Nephron progenitor cell (in vitro differentiated cells): ENCODE data around the gene DEAF1.

Source experiments
- DNase-seq: peaks from one replicate; pipeline ENCODE4 v3.0.0; 2021
- H3K27ac Mint-ChIP-seq: 2 replicates; pipeline ENCODE4 v1.8.0; 2021; ENCODE audit warnings: mild to moderate bottlenecking, moderate library complexity, mixed read lengths
- H3K27me3 Mint-ChIP-seq: 2 replicates; pipeline ENCODE4 v1.8.0; 2021; ENCODE audit warnings: mild to moderate bottlenecking, low read depth, mixed read lengths; ENCODE audit not compliant: poor library complexity
- H3K36me3 Mint-ChIP-seq: 2 replicates; pipeline ENCODE4 v1.8.0; 2021; ENCODE audit warnings: low read depth, mixed read lengths
- H3K4me1 Mint-ChIP-seq: 2 replicates; pipeline ENCODE4 v1.8.0; 2021; ENCODE audit warnings: mixed read lengths
- H3K4me3 Mint-ChIP-seq: 2 replicates; pipeline ENCODE4 v1.8.0; 2021; ENCODE audit warnings: mild to moderate bottlenecking, moderate library complexity, mixed read lengths
- H3K9me3 Mint-ChIP-seq: 2 replicates; pipeline ENCODE4 v1.8.0; 2021; ENCODE audit warnings: mild to moderate bottlenecking, moderate library complexity, mixed read lengths
- CTCF ChIP-seq: fragments of 200-600 bp; sonication (generic); IDR thresholded peaks from 2 replicates; pipeline ENCODE4 v1.5.0; 2021; ENCODE audit warnings: antibody characterized with exemption

The DEAF1 gene

GRCh38 chr11:614623-615503 lies 80.2 kb downstream of the DEAF1 start:
- TF ChIP-seq CTCF, result no peak
- Mint-ChIP-seq H3K4me3 (peak overlapping the region; percentile 80), H3K36me3 (peaks cover 12% of the 10 kb centered on the region), H3K27me3 (no peaks in the 10 kb centered on the region), H3K27ac (no peak overlapping the region), H3K4me1 (peaks cover 33% of the 10 kb centered on the region), H3K9me3 (no peaks in the 10 kb centered on the region)
- DNase-seq, result no peak

- H3K4me1 Mint-ChIP-seq, result peaks cover 28% of the 10 kb centered on the region
- H3K27me3 Mint-ChIP-seq, result no peaks in the 10 kb centered on the region
- H3K4me3 Mint-ChIP-seq, result peak overlapping the region; percentile 56
- DNase-seq, result no peak
- H3K9me3 Mint-ChIP-seq, result no peaks in the 10 kb centered on the region
- TF ChIP-seq CTCF, result no peak
- peaks cover 12% of the 10 kb centered on the region for H3K36me3 Mint-ChIP-seq
- no peak overlapping the region for H3K27ac Mint-ChIP-seq
Measured at GRCh38 chr11:614021-614622, 80.9 kb downstream of the DEAF1 start.

GRCh38 chr11:613369-613968 lies 81.6 kb downstream of the DEAF1 start:
- Mint-ChIP-seq H3K36me3 (peaks cover 14% of the 10 kb centered on the region), H3K27ac (no peak overlapping the region), H3K9me3 (no peaks in the 10 kb centered on the region), H3K27me3 (no peaks in the 10 kb centered on the region), H3K4me3 (no peak overlapping the region), H3K4me1 (peaks cover 25% of the 10 kb centered on the region)
- DNase-seq, result peak; percentile 76
- TF ChIP-seq CTCF, result no peak

- Mint-ChIP-seq H3K9me3 (no peaks in the 10 kb centered on the region), H3K27ac (no peak overlapping the region), H3K4me3 (no peak overlapping the region), H3K36me3 (peaks cover 17% of the 10 kb centered on the region), H3K4me1 (peaks cover 23% of the 10 kb centered on the region), H3K27me3 (no peaks in the 10 kb centered on the region)
- no peak for DNase-seq
- TF ChIP-seq CTCF, result no peak
Measured at GRCh38 chr11:612961-613300, 82.1 kb downstream of the DEAF1 start.

- peaks cover 17% of the 10 kb centered on the region for H3K36me3 Mint-ChIP-seq
- peak overlapping the region; percentile 45 for H3K4me3 Mint-ChIP-seq
- no peak for DNase-seq
- H3K9me3 Mint-ChIP-seq, result no peaks in the 10 kb centered on the region
- TF ChIP-seq CTCF, result no peak
- H3K27ac Mint-ChIP-seq, result peak overlapping the region; percentile 78
- no peaks in the 10 kb centered on the region for H3K27me3 Mint-ChIP-seq
- H3K4me1 Mint-ChIP-seq, result peaks cover 23% of the 10 kb centered on the region
Measured at GRCh38 chr11:612201-612960, 82.6 kb downstream of the DEAF1 start.
